HG03521 (cell line): ENCODE data around the gene SLC15A3.
"Not testable (repeated sequence)": the region's sequence is repeated elsewhere in the genome, so short reads cannot be mapped to it uniquely, and the experiment has no call there.

Experiments
- ATAC-seq: cut with Tn5 transposase; IDR thresholded peaks from one replicate; pipeline ENCODE4 v1.9.1; 2021; ENCODE audit warnings: mild to moderate bottlenecking, moderate library complexity; ENCODE audit not compliant: unreplicated experiment

Gene SLC15A3

GRCh38 chr11:60917267-60917666 is 34.7 kb downstream of the SLC15A3 start:
- no peak for ATAC-seq

GRCh38 chr11:60916669-60917206 is 35.2 kb downstream of the SLC15A3 start:
- ATAC-seq = no peak

GRCh38 chr11:60915248-60915914 is 36.6 kb downstream of the SLC15A3 start:
- ATAC-seq = no peak

- no peak for ATAC-seq
These were observed 37.2 kb downstream of the SLC15A3 start for GRCh38 chr11:60914633-60915247.

- peak; percentile 35 for ATAC-seq
These were observed 38.0 kb downstream of the SLC15A3 start, which contains the start of gene TMEM109 for GRCh38 chr11:60913793-60914632. TMEM109 (plus strand) TSS chr11:60914158; CDS start chr11:60919694, 5,536 bp downstream.

GRCh38 chr11:60912851-60913528 is 39.0 kb downstream of the SLC15A3 start:
- no peak for ATAC-seq

GRCh38 chr11:60912223-60912850 is 39.6 kb downstream of the SLC15A3 start:
- no peak for ATAC-seq

GRCh38 chr11:60910711-60911380 is 41.1 kb downstream of the SLC15A3 start:
- ATAC-seq = no peak

GRCh38 chr11:60910281-60910687 is 41.7 kb downstream of the SLC15A3 start:
- peak; percentile 31 for ATAC-seq

GRCh38 chr11:60909680-60910280 is 42.2 kb downstream of the SLC15A3 start:
- not testable (repeated sequence) for ATAC-seq

- ATAC-seq = no peak
These were observed 43.2 kb downstream of the SLC15A3 start for GRCh38 chr11:60908803-60909202.

GRCh38 chr11:60906132-60906972 is 45.6 kb downstream of the SLC15A3 start, which contains the start of gene PRPF19:
PRPF19 (minus strand) TSS chr11:60906585; CDS start chr11:60906382, 203 bp downstream.
- ATAC-seq = peak; percentile 70

- no peak for ATAC-seq
These were observed 46.3 kb downstream of the SLC15A3 start for GRCh38 chr11:60905551-60906113.

- no peak for ATAC-seq
These were observed 46.9 kb downstream of the SLC15A3 start for GRCh38 chr11:60905047-60905446.

- no peak for ATAC-seq
These were observed 49.4 kb downstream of the SLC15A3 start for GRCh38 chr11:60902625-60903024.

GRCh38 chr11:60900673-60901404 is 51.1 kb downstream of the SLC15A3 start:
- no peak for ATAC-seq

GRCh38 chr11:60899977-60900376 is 52.0 kb downstream of the SLC15A3 start:
- ATAC-seq = no peak
